ENCODE data around the gene ASTN2. TPM values are rescaled to one million over a fixed set of nuclear protein-coding genes. Genes with fewer than 3 reads are reported as not detected.

Gene ASTN2
- total RNA-seq, 4 donors from 2014 or later = 4.0 to 7.0 (median 4.9) TPM

GRCh38 chr9:116975126-116975525, 439.7 kb downstream of the ASTN2 start:
- no peak for TF ChIP-seq EP300 (IDR thresholded peaks at IDR 0.05)
- TF ChIP-seq POLR2A (IDR thresholded peaks at IDR 0.05) = no peak
- TF ChIP-seq CTCF (IDR thresholded peaks at IDR 0.05) = no peak
- no peak for TF ChIP-seq POLR2AphosphoS5 (IDR thresholded peaks at IDR 0.05)
- no peak for ATAC-seq

GRCh38 chr9:116966199-116966598, 448.7 kb downstream of the ASTN2 start:
- no peak for TF ChIP-seq POLR2A (IDR thresholded peaks at IDR 0.05)
- TF ChIP-seq POLR2AphosphoS5 (IDR thresholded peaks at IDR 0.05) = no peak
- no peak for TF ChIP-seq CTCF (IDR thresholded peaks at IDR 0.05)
- TF ChIP-seq EP300 (IDR thresholded peaks at IDR 0.05) = no peak
- Histone ChIP-seq H3K36me3 (no peaks in the 10 kb centered on the region), H3K9me3 (no peaks in the 10 kb centered on the region), H3K27ac (no peak overlapping the region), H3K4me3 (no peak overlapping the region), H3K4me1 (no peaks in the 10 kb centered on the region), H3K27me3 (peaks cover 20% of the 10 kb centered on the region)
- no peak for ATAC-seq

More at GRCh38 chr9:116975126-116975525, 439.7 kb downstream of the ASTN2 start:
- H3K36me3 ChIP-seq = no peaks in the 10 kb centered on the region
- no peaks in the 10 kb centered on the region for H3K9me3 ChIP-seq
- H3K27ac ChIP-seq = no peak overlapping the region
- H3K27me3 ChIP-seq = peaks cover 3% of the 10 kb centered on the region
- no peaks in the 10 kb centered on the region for H3K4me1 ChIP-seq
- 60 to 76% methylated on average over 2 to 3 of the region's 4 CpGs for WGBS, 2 donors (ENCODE audit: low coverage in 1 of 2)
- no peak overlapping the region for H3K4me3 ChIP-seq

- Histone ChIP-seq H3K27me3 (peaks cover 21% of the 10 kb centered on the region), H3K9me3 (no peaks in the 10 kb centered on the region), H3K27ac (no peak overlapping the region), H3K36me3 (no peaks in the 10 kb centered on the region), H3K4me1 (no peaks in the 10 kb centered on the region), H3K4me3 (no peak overlapping the region)
- 74 to 85% methylated on average over 4 to 5 of the region's 11 CpGs for WGBS, 2 donors (ENCODE audit: low coverage in 1 of 2)
- TF ChIP-seq CTCF (IDR thresholded peaks at IDR 0.05) (no peak), EP300 (IDR thresholded peaks at IDR 0.05) (no peak), POLR2AphosphoS5 (IDR thresholded peaks at IDR 0.05) (no peak), POLR2A (IDR thresholded peaks at IDR 0.05) (no peak)
- no peak for ATAC-seq
These were observed 450.6 kb downstream of the ASTN2 start for GRCh38 chr9:116964258-116964657.

- Histone ChIP-seq H3K4me3 (no peak overlapping the region), H3K27me3 (peaks cover 21% of the 10 kb centered on the region), H3K4me1 (no peaks in the 10 kb centered on the region), H3K36me3 (no peaks in the 10 kb centered on the region), H3K9me3 (no peaks in the 10 kb centered on the region), H3K27ac (no peak overlapping the region)
- 8 to 12% methylated on average over 13 to 14 of the region's 16 CpGs for WGBS, 2 donors (ENCODE audit: low coverage in 1 of 2)
- TF ChIP-seq POLR2AphosphoS5 (IDR thresholded peaks at IDR 0.05) (no peak), EP300 (IDR thresholded peaks at IDR 0.05) (no peak), CTCF (IDR thresholded peaks at IDR 0.05) (no peak), POLR2A (IDR thresholded peaks at IDR 0.05) (no peak)
- ATAC-seq = no peak
These were observed 455.0 kb downstream of the ASTN2 start for GRCh38 chr9:116959809-116960208.

- H3K27ac ChIP-seq = no peak overlapping the region
- no peaks in the 10 kb centered on the region for H3K36me3 ChIP-seq
- 47 to 62% methylated on average over 5 of the region's 5 CpGs for WGBS, 2 donors (ENCODE audit: low coverage in 1 of 2)
These were observed 456.0 kb downstream of the ASTN2 start for GRCh38 chr9:116958881-116959280.

More at GRCh38 chr9:116958881-116959280, 456.0 kb downstream of the ASTN2 start:
- ATAC-seq = no peak
- H3K9me3 ChIP-seq = no peaks in the 10 kb centered on the region
- TF ChIP-seq EP300 (IDR thresholded peaks at IDR 0.05) = no peak
- no peak for TF ChIP-seq CTCF (IDR thresholded peaks at IDR 0.05)
- no peak for TF ChIP-seq POLR2A (IDR thresholded peaks at IDR 0.05)
- TF ChIP-seq POLR2AphosphoS5 (IDR thresholded peaks at IDR 0.05) = no peak
- no peaks in the 10 kb centered on the region for H3K4me1 ChIP-seq
- H3K4me3 ChIP-seq = no peak overlapping the region
- peaks cover 21% of the 10 kb centered on the region for H3K27me3 ChIP-seq
